HepG2 (cell line): Measurements from ENCODE around the gene SKI. TPM values are rescaled to one million over a fixed set of nuclear protein-coding genes. Genes with fewer than 3 reads are reported as not detected.

Experiments used
- HOXD1 ChIP-seq: sonication (generic); formaldehyde crosslinking; IDR thresholded peaks from 2 replicates; pipeline ENCODE4 v1.5.0; 2020; ENCODE audit warnings: missing genetic modification reagents
- JARID2 ChIP-seq: sonication (generic); formaldehyde crosslinking; IDR thresholded peaks from 2 replicates; pipeline ENCODE4 v1.8.1; 2023; ENCODE audit warnings: missing genetic modification reagents, inconsistent platforms; ENCODE audit not compliant: insufficient replicate concordance
- MED1 ChIP-seq: sonication (generic); formaldehyde crosslinking; IDR thresholded peaks from 2 replicates; pipeline ENCODE4 v1.4.0; 2020; ENCODE audit warnings: missing genetic modification reagents
- ZNF260 ChIP-seq: sonication (generic); formaldehyde crosslinking; IDR thresholded peaks from 2 replicates; pipeline ENCODE4 v1.4.0; 2020; ENCODE audit warnings: missing genetic modification reagents, low read depth, mild to moderate bottlenecking, borderline replicate concordance
- ZNF644 ChIP-seq: IDR thresholded peaks from 2 replicates; pipeline ENCODE4 v1.6.1; 2016; ENCODE audit warnings: low read depth
- polyA plus RNA-seq, 8 experiments: library from polyadenylated mRNA; depleted of rRNA in 3 of 8; stranded (reverse) in 7 of 8; unstranded in 1 of 8; fragments of >200 nt; fragmentation: Illumina TruSeq in 4 of 8; extraction: Trizol in 4 of 8; gene quantifications; 2 replicates each; pipeline versions ENCODE4 v1.2.1 to v1.2.3, GENCODE V29; 2011 to 2016; ENCODE audit warnings: low read depth in 4 of 8, missing spikeins in 1 of 8, mixed read lengths in 1 of 8; ENCODE audit not compliant: insufficient read depth in 1 of 8
- total RNA-seq, 5 experiments: library from RNA; depleted of rRNA; stranded (reverse); fragments of >200 nt; fragmentation: Illumina TruSeq; extraction: Trizol; gene quantifications; 2 replicates each; pipeline ENCODE4 v1.2.3, GENCODE V29; 2016; ENCODE audit warnings: low read depth in 1 of 5
- TF ChIP-seq, protein P1 (sequence below): sonication (generic); formaldehyde crosslinking; IDR thresholded peaks from 2 replicates; pipeline ENCODE4; 2020; ENCODE audit warnings: missing genetic modification reagents, mild to moderate bottlenecking, borderline replicate concordance
- TF ChIP-seq, protein P2 (sequence below): IDR thresholded peaks from 2 replicates; pipeline ENCODE4 v1.6.1; 2012; ENCODE audit warnings: low read depth, low read length, improper control_type of control experiment
- TF ChIP-seq, protein P3 (sequence below): sonication (generic); formaldehyde crosslinking; IDR thresholded peaks from 2 replicates; pipeline ENCODE4 v1.5.0; 2020; ENCODE audit warnings: missing genetic modification reagents

SKI gene
- total and polyA plus RNA-seq, 2 of the 13 experiments (the other 11 are each of a cell fraction or from before 2014, with no cell fraction given): 4.7 to 6.9 TPM

DNA sequence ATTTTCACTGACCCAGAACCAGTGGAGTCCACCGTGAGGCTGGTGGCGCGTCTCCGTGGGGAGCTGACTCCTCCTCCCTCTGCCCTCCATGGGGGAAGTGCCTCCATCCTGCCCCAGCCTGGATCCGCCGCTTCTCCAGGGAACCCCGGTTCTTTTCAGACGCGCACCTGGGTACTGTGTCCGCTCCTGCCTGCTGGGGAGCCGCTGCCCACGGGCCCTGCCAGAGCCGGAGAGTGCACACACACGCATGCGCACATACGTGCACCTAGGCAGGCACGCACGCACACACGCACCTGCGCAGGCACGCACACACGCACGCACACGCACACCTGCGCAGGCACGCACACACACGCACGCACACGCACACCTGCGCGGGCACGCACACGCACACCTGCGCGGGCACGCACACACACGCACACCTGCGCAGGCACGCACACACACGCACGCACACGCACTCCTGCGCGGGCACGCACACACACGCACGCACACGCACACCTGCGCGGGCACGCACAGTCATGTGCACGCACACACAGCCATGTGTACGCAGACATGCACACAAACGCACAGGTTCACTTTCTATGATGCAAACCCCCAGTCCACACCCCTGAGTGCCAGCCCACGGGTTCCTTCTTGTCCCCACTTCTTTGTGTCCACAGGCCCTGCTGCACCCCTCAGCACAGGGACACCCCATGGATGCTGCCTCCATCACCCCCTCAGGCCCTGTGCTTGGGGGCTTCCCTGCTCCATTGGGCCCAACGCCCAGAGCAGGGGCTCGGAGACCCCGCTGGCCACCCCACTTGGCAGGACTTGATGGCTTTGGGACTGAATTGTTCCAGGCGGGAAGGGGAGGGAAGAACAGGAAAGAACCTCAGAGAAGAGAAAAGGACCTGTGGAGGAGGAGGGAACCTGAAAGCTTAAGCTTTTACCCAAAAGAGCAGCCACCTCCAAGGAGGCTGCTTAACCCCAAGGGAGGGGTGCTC, 120.5 kb downstream of the SKI start (continued):
- TF ChIP-seq, protein P1, sequence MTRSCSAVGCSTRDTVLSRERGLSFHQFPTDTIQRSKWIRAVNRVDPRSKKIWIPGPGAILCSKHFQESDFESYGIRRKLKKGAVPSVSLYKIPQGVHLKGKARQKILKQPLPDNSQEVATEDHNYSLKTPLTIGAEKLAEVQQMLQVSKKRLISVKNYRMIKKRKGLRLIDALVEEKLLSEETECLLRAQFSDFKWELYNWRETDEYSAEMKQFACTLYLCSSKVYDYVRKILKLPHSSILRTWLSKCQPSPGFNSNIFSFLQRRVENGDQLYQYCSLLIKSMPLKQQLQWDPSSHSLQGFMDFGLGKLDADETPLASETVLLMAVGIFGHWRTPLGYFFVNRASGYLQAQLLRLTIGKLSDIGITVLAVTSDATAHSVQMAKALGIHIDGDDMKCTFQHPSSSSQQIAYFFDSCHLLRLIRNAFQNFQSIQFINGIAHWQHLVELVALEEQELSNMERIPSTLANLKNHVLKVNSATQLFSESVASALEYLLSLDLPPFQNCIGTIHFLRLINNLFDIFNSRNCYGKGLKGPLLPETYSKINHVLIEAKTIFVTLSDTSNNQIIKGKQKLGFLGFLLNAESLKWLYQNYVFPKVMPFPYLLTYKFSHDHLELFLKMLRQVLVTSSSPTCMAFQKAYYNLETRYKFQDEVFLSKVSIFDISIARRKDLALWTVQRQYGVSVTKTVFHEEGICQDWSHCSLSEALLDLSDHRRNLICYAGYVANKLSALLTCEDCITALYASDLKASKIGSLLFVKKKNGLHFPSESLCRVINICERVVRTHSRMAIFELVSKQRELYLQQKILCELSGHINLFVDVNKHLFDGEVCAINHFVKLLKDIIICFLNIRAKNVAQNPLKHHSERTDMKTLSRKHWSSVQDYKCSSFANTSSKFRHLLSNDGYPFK (CRISPR knock-in tag): no peak
- TF ChIP-seq MED1 (CRISPR knock-in tag) (no peak), HOXD1 (CRISPR knock-in tag) (no peak), JARID2 (CRISPR knock-in tag) (no peak), ZNF260 (CRISPR knock-in tag) (no peak), ZNF644 (CRISPR knock-in tag) (no peak)
- TF ChIP-seq, protein P2, sequence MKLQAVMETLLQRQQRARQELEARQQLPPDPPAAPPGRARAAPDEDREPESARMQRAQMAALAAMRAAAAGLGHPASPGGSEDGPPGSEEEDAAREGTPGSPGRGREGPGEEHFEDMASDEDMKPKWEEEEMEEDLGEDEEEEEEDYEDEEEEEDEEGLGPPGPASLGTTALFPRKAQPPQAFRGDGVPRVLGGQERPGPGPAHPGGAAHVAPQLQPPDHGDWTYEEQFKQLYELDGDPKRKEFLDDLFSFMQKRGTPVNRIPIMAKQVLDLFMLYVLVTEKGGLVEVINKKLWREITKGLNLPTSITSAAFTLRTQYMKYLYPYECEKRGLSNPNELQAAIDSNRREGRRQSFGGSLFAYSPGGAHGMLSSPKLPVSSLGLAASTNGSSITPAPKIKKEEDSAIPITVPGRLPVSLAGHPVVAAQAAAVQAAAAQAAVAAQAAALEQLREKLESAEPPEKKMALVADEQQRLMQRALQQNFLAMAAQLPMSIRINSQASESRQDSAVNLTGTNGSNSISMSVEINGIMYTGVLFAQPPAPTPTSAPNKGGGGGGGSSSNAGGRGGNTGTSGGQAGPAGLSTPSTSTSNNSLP: no peak
- TF ChIP-seq, protein P3, sequence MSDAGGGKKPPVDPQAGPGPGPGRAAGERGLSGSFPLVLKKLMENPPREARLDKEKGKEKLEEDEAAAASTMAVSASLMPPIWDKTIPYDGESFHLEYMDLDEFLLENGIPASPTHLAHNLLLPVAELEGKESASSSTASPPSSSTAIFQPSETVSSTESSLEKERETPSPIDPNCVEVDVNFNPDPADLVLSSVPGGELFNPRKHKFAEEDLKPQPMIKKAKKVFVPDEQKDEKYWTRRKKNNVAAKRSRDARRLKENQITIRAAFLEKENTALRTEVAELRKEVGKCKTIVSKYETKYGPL (CRISPR knock-in tag): no peak
